ENCODE measurements around the gene TICAM2. TPM values are rescaled to one million over a fixed set of nuclear protein-coding genes. Genes with fewer than 3 reads are reported as not detected.
A peak's percentile ranks its signal among the peaks of the same experiment; 100 is the strongest.

TICAM2 gene
- total and polyA plus RNA-seq, 9 of the 15 experiments (the other 6 are each of a cell fraction or from before 2014, with no cell fraction given), result 0.15 to 1.8 (median 0.98) TPM

DNA sequence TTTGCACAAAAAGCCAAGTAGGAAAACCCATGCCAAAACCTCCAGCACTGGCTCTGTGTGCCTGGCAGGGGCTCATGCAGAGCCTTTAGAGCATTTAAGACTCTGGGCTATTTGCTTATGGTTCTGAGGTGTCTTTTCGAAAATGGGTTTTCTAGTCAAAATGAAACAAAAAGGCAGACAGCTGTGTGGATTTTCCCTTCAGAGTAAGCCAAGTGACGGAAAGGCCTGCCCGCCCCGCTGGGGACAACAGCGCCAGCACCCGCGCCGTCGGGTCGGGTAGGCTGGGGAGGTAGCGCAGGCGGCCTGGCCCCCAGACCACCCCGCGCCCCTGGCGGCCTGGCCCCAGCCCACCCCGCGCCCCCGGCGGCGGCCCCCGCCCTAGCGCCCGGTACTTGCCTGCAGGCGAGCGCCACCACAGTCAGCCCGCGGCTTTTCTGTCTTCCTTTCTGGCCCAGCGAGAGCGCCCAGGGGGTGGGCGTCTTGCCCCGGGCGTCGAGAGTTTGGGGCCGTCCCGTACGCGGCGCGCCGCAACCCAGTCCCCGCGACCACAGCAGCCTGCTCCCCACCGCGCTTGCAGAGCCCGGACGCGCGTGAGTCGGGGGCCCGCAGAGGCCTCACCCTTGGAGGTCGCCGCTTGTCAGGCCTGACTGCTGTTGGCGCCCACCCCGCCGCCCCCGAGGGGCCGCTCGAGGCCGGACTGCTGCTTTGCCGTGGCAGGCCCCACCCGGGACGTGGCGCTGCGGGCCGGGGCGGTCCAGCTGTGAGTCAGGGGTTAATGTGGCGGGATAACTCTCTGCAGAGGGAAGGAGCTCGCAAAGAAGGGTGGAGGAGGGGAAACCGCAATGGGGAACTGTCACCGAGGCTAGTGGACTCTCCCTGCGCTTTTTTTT is at the start of gene TICAM2 (continued):
- TF ChIP-seq ZFX (CRISPR knock-in tag; IDR thresholded peaks at IDR 0.05), result peak; percentile 90
- TF ChIP-seq, protein P1, sequence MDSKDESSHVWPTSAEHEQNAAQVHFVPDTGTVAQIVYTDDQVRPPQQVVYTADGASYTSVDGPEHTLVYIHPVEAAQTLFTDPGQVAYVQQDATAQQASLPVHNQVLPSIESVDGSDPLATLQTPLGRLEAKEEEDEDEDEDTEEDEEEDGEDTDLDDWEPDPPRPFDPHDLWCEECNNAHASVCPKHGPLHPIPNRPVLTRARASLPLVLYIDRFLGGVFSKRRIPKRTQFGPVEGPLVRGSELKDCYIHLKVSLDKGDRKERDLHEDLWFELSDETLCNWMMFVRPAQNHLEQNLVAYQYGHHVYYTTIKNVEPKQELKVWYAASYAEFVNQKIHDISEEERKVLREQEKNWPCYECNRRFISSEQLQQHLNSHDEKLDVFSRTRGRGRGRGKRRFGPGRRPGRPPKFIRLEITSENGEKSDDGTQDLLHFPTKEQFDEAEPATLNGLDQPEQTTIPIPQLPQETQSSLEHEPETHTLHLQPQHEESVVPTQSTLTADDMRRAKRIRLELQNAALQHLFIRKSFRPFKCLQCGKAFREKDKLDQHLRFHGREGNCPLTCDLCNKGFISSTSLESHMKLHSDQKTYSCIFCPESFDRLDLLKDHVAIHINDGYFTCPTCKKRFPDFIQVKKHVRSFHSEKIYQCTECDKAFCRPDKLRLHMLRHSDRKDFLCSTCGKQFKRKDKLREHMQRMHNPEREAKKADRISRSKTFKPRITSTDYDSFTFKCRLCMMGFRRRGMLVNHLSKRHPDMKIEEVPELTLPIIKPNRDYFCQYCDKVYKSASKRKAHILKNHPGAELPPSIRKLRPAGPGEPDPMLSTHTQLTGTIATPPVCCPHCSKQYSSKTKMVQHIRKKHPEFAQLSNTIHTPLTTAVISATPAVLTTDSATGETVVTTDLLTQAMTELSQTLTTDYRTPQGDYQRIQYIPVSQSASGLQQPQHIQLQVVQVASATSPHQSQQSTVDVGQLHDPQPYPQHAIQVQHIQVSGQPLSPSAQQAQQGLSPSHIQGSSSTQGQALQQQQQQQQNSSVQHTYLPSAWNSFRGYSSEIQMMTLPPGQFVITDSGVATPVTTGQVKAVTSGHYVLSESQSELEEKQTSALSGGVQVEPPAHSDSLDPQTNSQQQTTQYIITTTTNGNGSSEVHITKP (IDR thresholded peaks at IDR 0.05; ENCODE audit: partially characterized antibody), result peak; percentile 55
- TF ChIP-seq, protein P2, sequence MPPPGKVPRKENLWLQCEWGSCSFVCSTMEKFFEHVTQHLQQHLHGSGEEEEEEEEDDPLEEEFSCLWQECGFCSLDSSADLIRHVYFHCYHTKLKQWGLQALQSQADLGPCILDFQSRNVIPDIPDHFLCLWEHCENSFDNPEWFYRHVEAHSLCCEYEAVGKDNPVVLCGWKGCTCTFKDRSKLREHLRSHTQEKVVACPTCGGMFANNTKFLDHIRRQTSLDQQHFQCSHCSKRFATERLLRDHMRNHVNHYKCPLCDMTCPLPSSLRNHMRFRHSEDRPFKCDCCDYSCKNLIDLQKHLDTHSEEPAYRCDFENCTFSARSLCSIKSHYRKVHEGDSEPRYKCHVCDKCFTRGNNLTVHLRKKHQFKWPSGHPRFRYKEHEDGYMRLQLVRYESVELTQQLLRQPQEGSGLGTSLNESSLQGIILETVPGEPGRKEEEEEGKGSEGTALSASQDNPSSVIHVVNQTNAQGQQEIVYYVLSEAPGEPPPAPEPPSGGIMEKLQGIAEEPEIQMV (tag; conservative IDR thresholded peaks at IDR 0.05; ENCODE audit: low read depth), result no peak
- TF ChIP-seq XRCC3 (IDR thresholded peaks at IDR 0.05), result no peak
- no peak for TF ChIP-seq SP2 (IDR thresholded peaks at IDR 0.05; ENCODE audit: extremely low read depth, low read depth, low read length, poor library complexity, severe bottlenecking)
- no peak for TF ChIP-seq POU5F1 (IDR thresholded peaks at IDR 0.05; ENCODE audit: borderline replicate concordance, low read depth, low read length, partially characterized antibody)
- TF ChIP-seq, protein P3, sequence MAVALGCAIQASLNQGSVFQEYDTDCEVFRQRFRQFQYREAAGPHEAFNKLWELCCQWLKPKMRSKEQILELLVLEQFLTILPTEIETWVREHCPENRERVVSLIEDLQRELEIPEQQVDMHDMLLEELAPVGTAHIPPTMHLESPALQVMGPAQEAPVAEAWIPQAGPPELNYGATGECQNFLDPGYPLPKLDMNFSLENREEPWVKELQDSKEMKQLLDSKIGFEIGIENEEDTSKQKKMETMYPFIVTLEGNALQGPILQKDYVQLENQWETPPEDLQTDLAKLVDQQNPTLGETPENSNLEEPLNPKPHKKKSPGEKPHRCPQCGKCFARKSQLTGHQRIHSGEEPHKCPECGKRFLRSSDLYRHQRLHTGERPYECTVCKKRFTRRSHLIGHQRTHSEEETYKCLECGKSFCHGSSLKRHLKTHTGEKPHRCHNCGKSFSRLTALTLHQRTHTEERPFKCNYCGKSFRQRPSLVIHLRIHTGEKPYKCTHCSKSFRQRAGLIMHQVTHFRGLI (CRISPR knock-in tag; IDR thresholded peaks at IDR 0.05), result no peak
- peak; percentile 48 for TF ChIP-seq RBM22 (IDR thresholded peaks at IDR 0.05; ENCODE audit: low read depth, low read length, poor library complexity, severe bottlenecking)
- TF ChIP-seq RNF2 (IDR thresholded peaks at IDR 0.05), result peak; percentile 33; the same call in 1 of the 2 replicates
- TF ChIP-seq POLR2A (conservative IDR thresholded peaks at IDR 0.05), result peak; percentile 50; the same call in 1 of the 2 replicates
- no peak for TF ChIP-seq TEAD1 (CRISPR knock-in tag; IDR thresholded peaks at IDR 0.05)
- no peak for TF ChIP-seq PURB (CRISPR knock-in tag; IDR thresholded peaks at IDR 0.05; ENCODE audit: low read depth)
- TF ChIP-seq, protein P4, sequence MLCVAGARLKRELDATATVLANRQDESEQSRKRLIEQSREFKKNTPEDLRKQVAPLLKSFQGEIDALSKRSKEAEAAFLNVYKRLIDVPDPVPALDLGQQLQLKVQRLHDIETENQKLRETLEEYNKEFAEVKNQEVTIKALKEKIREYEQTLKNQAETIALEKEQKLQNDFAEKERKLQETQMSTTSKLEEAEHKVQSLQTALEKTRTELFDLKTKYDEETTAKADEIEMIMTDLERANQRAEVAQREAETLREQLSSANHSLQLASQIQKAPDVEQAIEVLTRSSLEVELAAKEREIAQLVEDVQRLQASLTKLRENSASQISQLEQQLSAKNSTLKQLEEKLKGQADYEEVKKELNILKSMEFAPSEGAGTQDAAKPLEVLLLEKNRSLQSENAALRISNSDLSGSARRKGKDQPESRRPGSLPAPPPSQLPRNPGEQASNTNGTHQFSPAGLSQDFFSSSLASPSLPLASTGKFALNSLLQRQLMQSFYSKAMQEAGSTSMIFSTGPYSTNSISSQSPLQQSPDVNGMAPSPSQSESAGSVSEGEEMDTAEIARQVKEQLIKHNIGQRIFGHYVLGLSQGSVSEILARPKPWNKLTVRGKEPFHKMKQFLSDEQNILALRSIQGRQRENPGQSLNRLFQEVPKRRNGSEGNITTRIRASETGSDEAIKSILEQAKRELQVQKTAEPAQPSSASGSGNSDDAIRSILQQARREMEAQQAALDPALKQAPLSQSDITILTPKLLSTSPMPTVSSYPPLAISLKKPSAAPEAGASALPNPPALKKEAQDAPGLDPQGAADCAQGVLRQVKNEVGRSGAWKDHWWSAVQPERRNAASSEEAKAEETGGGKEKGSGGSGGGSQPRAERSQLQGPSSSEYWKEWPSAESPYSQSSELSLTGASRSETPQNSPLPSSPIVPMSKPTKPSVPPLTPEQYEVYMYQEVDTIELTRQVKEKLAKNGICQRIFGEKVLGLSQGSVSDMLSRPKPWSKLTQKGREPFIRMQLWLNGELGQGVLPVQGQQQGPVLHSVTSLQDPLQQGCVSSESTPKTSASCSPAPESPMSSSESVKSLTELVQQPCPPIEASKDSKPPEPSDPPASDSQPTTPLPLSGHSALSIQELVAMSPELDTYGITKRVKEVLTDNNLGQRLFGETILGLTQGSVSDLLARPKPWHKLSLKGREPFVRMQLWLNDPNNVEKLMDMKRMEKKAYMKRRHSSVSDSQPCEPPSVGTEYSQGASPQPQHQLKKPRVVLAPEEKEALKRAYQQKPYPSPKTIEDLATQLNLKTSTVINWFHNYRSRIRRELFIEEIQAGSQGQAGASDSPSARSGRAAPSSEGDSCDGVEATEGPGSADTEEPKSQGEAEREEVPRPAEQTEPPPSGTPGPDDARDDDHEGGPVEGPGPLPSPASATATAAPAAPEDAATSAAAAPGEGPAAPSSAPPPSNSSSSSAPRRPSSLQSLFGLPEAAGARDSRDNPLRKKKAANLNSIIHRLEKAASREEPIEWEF (CRISPR knock-in tag; IDR thresholded peaks at IDR 0.05), result no peak
- TF ChIP-seq YBX1 (IDR thresholded peaks at IDR 0.05), result no peak
